GM12864 (cell line): ENCODE results near the gene KCTD2.

Experiments used
- DNase-seq: peaks from one replicate; pipeline ENCODE4 v3.0.0-alpha.2; 2011; ENCODE audit warnings: low read depth
- H3K4me3 ChIP-seq: 2 replicates; pipeline ENCODE4 v1.5.1; 2011; ENCODE audit warnings: mild to moderate bottlenecking, low read depth, low read length, control low read depth
- CTCF ChIP-seq: IDR thresholded peaks from 2 replicates; pipeline ENCODE4 v1.5.1; 2011; ENCODE audit warnings: low read depth, mild to moderate bottlenecking, moderate library complexity, low read length, control low read depth, inconsistent platforms; ENCODE audit errors: missing control alignments

Gene KCTD2

GRCh38 chr17:75046407-75047289, at the start of gene KCTD2, which contains the start of gene ATP5PD:
Gene KCTD2, plus strand, starts transcription at chr17:75047225. Its CDS starts 26 bp downstream, at chr17:75047251.
Gene ATP5PD, minus strand, starts transcription at chr17:75046969. Its CDS starts 4,319 bp downstream, at chr17:75042650.
- peak; percentile 5 for TF ChIP-seq CTCF
- H3K4me3 ChIP-seq, result peak within 1 kb of the TSS; percentile 100
- peak; percentile 91 for DNase-seq

DNA sequence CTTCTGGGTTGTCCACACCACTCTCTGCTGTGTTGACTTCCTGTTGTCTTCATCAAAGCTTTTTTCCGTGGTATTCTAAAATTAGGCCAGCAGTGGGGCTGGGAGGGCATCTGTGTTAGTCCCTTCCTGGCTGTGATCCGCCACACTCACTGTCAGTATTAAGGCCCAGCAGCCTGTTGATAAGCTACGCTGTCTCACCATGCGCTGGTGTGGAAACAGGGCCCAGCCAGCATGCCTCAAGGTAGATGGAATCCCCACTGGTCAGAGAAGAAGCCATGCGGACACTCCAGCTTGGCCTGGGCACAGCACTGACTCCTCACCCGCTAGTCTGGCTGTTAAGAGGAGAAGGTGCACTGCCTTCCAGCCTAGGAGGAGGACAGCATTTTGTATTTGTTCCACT, 48.2 kb upstream of the KCTD2 start:
- no peak for TF ChIP-seq CTCF
- no peak overlapping the region for H3K4me3 ChIP-seq
- no peak for DNase-seq

GRCh38 chr17:74999523-74999922, 47.5 kb upstream of the KCTD2 start:
- no peak for TF ChIP-seq CTCF
- no peak overlapping the region for H3K4me3 ChIP-seq
- no peak for DNase-seq

GRCh38 chr17:75001915-75002843, 44.8 kb upstream of the KCTD2 start:
- no peak for TF ChIP-seq CTCF
- DNase-seq, result no peak
- no peak overlapping the region for H3K4me3 ChIP-seq

DNA sequence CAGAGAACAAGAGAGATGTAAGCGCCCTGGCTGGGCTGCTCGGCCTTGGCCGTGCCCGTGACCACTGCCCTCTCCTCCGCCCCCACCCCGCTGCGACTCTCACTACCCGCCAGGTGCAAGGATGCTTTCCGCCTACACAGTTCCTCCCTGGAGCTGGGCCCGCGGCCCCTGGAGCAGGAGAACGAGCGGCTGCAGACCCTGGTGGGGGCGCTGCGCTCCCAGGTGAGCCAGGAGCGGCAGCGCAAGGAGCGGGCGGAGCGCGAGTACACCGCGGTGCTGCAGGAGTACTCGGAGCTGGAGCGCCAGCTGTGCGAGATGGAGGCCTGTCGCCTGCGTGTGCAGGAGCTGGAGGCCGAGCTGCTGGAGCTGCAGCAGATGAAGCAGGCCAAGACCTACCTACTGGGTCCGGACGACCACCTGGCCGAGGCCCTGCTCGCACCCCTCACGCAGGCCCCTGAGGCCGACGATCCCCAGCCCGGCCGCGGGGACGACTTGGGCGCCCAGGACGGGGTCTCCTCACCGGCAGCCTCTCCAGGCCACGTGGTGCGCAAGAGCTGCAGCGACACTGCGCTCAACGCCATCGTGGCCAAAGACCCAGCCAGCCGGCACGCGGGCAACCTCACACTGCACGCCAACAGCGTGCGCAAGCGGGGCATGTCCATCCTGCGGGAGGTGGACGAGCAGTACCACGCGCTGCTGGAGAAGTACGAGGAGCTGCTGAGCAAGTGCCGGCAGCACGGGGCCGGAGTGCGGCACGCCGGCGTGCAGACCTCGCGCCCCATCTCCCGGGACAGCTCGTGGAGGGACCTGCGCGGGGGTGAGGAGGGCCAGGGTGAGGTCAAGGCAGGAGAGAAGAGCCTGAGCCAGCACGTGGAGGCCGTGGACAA, 43.7 kb upstream of the KCTD2 start:
- no peak for TF ChIP-seq CTCF
- no peak overlapping the region for H3K4me3 ChIP-seq
- DNase-seq, result no peak

DNA sequence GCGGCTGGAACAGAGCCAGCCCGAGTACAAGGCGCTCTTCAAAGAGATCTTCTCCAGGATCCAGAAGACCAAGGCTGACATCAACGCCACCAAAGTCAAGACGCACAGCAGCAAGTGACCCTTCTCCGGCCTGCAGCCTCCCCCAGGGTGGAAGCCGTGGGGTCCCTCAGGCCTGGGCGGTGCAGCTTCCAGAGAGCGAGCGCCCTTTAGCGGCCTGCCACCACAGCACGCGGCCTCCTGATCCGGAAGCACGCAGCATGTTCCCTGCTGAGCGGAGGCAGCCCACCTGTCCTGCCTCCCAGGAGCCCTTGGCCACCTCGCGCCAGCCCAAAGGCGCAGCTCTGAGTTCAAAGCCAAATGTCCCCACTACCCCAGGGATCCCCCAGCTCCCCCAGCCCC, 43.1 kb upstream of the KCTD2 start:
- no peak overlapping the region for H3K4me3 ChIP-seq
- no peak for DNase-seq
- TF ChIP-seq CTCF, result no peak
